HEK293T (cell line): Measurements from ENCODE around the gene MUTYH.

Source experiments
- ARNT ChIP-seq: fragments of 450-650 bp; IDR thresholded peaks from 2 replicates; pipeline ENCODE4 v1.6.1; 2017; ENCODE audit warnings: mild to moderate bottlenecking
- BHLHE40 ChIP-seq: fragments of 450-650 bp; IDR thresholded peaks from 2 replicates; pipeline ENCODE4 v1.6.1; 2016; ENCODE audit warnings: mild to moderate bottlenecking, moderate library complexity, borderline replicate concordance
- CTBP1 ChIP-seq: fragments of 450-650 bp; IDR thresholded peaks from 2 replicates; pipeline ENCODE4 v1.6.1; 2016; ENCODE audit warnings: borderline replicate concordance
- ELF4 ChIP-seq: fragments of 450-650 bp; IDR thresholded peaks from 2 replicates; pipeline ENCODE4 v1.6.1; 2017; ENCODE audit warnings: antibody characterized with exemption
- FOXA1 ChIP-seq: fragments of 450-650 bp; IDR thresholded peaks from 2 replicates; pipeline ENCODE4 v1.6.1; 2016; ENCODE audit warnings: mild to moderate bottlenecking
- FOXK2 ChIP-seq: fragments of 450-650 bp; IDR thresholded peaks from 2 replicates; pipeline ENCODE4 v1.6.1; 2016; ENCODE audit warnings: mild to moderate bottlenecking
- FOXM1 ChIP-seq: fragments of 450-650 bp; IDR thresholded peaks from 2 replicates; pipeline ENCODE4 v1.6.1; 2017; ENCODE audit warnings: mild to moderate bottlenecking, borderline replicate concordance
- L3MBTL2 ChIP-seq: fragments of 450-650 bp; conservative IDR thresholded peaks from 2 replicates; pipeline ENCODE4 v1.6.1; 2016; ENCODE audit warnings: mild to moderate bottlenecking
- NFRKB ChIP-seq: fragments of 450-650 bp; IDR thresholded peaks from 2 replicates; pipeline ENCODE4 v1.6.1; 2016; ENCODE audit warnings: mild to moderate bottlenecking, moderate library complexity
- SP1 ChIP-seq: fragments of 450-650 bp; IDR thresholded peaks from 2 replicates; pipeline ENCODE4 v1.6.1; 2017
- SUZ12 ChIP-seq: fragments of 450-650 bp; IDR thresholded peaks from 2 replicates; pipeline ENCODE4 v1.6.1; 2016; ENCODE audit warnings: mild to moderate bottlenecking
- ZNF384 ChIP-seq: fragments of 450-650 bp; IDR thresholded peaks from 2 replicates; pipeline ENCODE4 v1.6.1; 2016

DNA sequence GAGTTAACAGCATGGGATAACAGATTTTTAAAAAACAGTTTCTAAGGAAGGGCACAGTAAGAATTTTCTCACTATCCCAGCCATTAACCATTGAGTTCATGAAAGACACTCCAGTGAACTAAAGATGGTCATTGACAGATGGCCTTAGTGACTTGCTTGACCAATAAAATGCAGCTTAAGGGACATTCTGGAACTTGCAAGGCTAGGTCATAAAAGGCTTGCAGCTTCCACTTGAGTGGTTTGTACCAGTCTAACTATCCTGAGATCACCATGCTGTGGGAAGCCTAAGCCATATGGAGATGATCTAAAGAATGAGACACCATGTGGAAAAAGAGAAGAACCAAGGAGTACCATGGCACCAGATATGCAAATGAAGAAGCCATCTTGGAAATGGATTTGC lies 37.9 kb upstream of the MUTYH start:
- TF ChIP-seq FOXK2, result no peak
- TF ChIP-seq L3MBTL2, result no peak
- TF ChIP-seq SP1, result no peak
- TF ChIP-seq BHLHE40, result no peak
- TF ChIP-seq NFRKB, result no peak
- no peak for TF ChIP-seq FOXA1
- no peak for TF ChIP-seq FOXM1
- no peak for TF ChIP-seq CTBP1
- no peak for TF ChIP-seq ARNT
- no peak for TF ChIP-seq ZNF384
- no peak for TF ChIP-seq SUZ12
- TF ChIP-seq ELF4, result no peak
